Stimulated activated CD8-positive, alpha-beta memory T cell treated with anti-CD3 and anti-CD28 coated beads, Interleukin-15, amount 100 ng/mL, for 24 hours (primary cell): ENCODE measurements around the gene PDS5A.
"Not testable (repeated sequence)": the region's sequence is repeated elsewhere in the genome, so short reads cannot be mapped to it uniquely, and the experiment has no call there.

Source experiments
- DNase-seq: peaks from one replicate; pipeline ENCODE4 v3.0.0-alpha.2; 2020; ENCODE audit warnings: low read depth

Gene PDS5A

GRCh38 chr4:39970671-39971640 is 6.8 kb downstream of the PDS5A start:
- DNase-seq = no peak

GRCh38 chr4:39963656-39964055 is 14.1 kb downstream of the PDS5A start:
- no peak for DNase-seq

GRCh38 chr4:39961311-39961877 is 16.3 kb downstream of the PDS5A start:
- DNase-seq = no peak

- DNase-seq = no peak
Measured at GRCh38 chr4:39950861-39951481, 26.7 kb downstream of the PDS5A start.

- DNase-seq = no peak
Measured at GRCh38 chr4:39947963-39948362, 29.7 kb downstream of the PDS5A start.

GRCh38 chr4:39947417-39947816 is 30.3 kb downstream of the PDS5A start:
- no peak for DNase-seq

- DNase-seq = not testable (repeated sequence)
Measured at GRCh38 chr4:39944245-39944644, 33.5 kb downstream of the PDS5A start.

- no peak for DNase-seq
Measured at GRCh38 chr4:39942507-39942906, 35.2 kb downstream of the PDS5A start.

- no peak for DNase-seq
Measured at GRCh38 chr4:39941682-39942217, 36.0 kb downstream of the PDS5A start.

GRCh38 chr4:39937683-39938268 is 39.9 kb downstream of the PDS5A start:
- no peak for DNase-seq

- no peak for DNase-seq
Measured at GRCh38 chr4:39936565-39937418, 40.9 kb downstream of the PDS5A start.

GRCh38 chr4:39933671-39934590 is 43.8 kb downstream of the PDS5A start:
- no peak for DNase-seq

- no peak for DNase-seq
Measured at GRCh38 chr4:39932776-39933402, 44.8 kb downstream of the PDS5A start.

GRCh38 chr4:39931441-39931901 is 46.2 kb downstream of the PDS5A start:
- DNase-seq = no peak

GRCh38 chr4:39928538-39928937 is 49.2 kb downstream of the PDS5A start:
- DNase-seq = no peak

- no peak for DNase-seq
Measured at GRCh38 chr4:39924014-39924413, 53.7 kb downstream of the PDS5A start.

- DNase-seq = no peak
Measured at GRCh38 chr4:39922399-39922798, 55.3 kb downstream of the PDS5A start.

GRCh38 chr4:39913471-39913870 is 64.2 kb downstream of the PDS5A start:
- DNase-seq = no peak

- no peak for DNase-seq
Measured at GRCh38 chr4:39910064-39910463, 67.6 kb downstream of the PDS5A start.

GRCh38 chr4:39908284-39908683 is 69.4 kb downstream of the PDS5A start:
- no peak for DNase-seq
